Stimulated activated CD8-positive, alpha-beta memory T cell treated with anti-CD3 and anti-CD28 coated beads, Interleukin-2, amount 100 ng/mL, for 1 hour (primary cell): ENCODE results near the gene EHBP1L1.

ENCODE experiments used
- DNase-seq, 2 donors: peaks; one replicate each; pipeline ENCODE4 v3.0.0-alpha.2; 2020; ENCODE audit warnings: low read depth in 2 of 2

EHBP1L1 gene

DNA sequence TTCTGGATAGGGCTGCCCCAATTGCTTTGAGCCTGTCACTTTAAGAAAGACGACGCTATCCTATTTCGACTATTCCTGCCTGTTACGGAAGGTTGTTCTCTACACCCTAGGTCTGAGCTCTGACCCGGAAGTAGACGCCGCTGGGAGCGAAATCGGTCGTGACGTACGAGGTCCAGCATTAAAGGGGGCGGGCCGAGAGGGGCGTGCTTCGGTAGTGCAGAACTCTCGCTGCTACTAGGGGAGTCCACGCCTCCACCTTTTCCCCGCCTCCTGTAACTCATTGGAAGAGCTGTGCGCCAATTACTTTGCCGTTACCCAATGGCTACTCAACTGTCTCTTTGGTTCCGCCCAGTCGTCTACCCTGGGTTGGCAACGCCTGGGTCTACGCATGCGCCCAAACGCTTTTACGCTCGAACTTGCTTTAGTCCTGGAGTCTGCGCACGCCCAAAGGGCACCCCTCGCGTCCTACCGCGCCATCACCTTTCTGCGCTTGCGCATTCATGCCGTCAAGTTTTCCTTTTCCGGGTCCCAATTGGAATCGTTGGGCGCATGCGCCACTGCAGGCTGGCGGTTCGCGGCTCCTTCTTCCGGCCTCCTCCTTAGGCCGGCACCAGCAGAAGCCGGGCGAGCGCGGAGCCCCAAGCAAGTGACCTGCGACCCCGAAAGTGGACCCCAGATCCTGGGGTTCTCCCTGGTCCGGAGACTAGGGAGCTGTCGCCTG is 39.5 kb downstream of the EHBP1L1 start, which contains the start of gene PCNX3:
Gene PCNX3 (plus strand): TSS at position 548 of the 721 bp plus-strand sequence. CDS start 536 bp downstream, outside the sequence.
- peak; percentile 99 to 100 for DNase-seq

DNA sequence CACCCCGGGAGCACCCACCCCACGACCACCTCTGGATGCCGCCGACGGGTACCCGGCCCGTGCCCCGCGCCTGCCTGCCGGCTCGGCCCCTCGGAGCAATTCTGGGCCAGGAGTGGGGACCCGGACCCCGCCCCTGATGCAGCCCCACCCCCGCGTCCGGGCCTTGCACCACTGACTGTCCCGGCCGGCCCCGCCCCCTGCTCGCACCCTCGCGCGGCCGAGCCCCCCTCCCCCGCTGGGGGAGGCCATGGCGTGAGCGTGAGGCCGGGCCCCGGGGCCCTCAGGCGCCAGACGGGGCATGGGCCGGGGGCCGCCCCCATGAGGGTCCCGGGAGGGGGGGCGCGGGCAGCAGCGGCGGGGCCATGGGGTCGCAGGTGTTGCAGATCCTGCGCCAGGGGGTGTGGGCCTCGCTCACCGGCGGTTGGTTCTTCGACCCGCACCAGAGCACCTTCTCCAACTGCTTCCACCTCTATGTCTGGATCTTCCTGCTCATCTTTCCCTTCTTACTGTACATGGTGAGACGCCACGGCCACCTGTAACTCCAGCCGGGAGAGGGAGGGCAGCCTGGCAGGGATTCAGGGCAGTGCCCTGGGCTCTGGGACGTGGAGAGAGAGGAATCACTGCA is 40.2 kb downstream of the EHBP1L1 start:
- peak in 1 of 2 donors; percentile 21 for DNase-seq

DNA sequence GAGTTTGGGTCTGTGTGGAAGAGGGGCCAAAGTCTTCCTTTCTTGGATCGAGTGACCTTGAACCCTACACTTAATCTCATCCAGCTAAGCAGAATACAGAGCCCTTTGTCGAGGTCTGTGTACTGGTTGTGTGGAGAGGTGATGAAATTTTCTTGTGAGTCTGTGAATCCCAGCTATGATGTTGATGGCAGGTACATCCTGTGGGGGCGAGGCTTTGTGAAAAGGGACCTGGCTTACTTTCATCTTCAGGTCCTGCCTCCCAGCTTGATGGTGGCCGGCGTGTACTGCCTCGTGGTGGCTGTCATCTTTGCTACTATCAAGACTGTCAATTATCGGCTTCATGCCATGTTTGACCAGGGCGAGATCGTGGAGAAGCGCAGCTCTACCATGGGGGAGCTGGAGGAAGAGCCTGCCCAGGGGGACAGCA is 40.7 kb downstream of the EHBP1L1 start:
- DNase-seq, result no peak

DNA sequence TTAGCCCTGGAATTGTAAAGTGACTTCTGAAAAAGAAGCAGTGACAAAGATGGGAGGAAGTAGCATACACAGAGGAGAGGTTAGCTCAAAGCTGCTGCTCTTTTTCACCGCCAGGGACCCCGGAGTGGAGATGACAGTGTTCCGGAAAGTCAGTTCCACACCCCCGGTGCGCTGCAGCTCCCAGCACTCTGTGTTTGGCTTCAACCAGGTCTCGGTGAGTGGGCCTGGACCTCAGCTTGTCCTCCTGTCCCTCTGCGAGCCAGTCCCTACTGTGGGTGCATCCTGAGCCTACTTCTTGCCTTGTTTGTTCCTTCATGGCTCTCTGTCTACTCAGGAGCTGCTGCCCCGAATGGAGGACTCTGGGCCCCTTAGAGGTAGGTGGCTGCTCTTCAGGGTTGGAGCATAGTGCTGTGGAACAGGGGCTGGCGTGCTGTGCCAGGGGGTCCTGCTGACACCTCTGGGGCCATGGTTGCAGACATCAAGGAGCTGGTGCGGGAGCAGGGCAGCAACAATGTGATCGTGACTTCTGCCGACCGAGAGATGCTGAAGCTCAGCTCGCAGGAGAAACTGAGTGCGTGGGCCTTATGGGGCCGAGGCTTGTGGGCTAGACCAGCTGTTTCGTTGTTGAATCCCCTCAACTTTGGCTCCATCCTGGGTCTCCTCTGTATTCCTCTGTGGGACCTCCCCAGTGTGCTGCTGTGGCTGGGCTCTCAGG is 41.4 kb downstream of the EHBP1L1 start:
- DNase-seq, result no peak

GRCh38 chr11:65617990-65618751 is 42.3 kb downstream of the EHBP1L1 start:
- no peak for DNase-seq

DNA sequence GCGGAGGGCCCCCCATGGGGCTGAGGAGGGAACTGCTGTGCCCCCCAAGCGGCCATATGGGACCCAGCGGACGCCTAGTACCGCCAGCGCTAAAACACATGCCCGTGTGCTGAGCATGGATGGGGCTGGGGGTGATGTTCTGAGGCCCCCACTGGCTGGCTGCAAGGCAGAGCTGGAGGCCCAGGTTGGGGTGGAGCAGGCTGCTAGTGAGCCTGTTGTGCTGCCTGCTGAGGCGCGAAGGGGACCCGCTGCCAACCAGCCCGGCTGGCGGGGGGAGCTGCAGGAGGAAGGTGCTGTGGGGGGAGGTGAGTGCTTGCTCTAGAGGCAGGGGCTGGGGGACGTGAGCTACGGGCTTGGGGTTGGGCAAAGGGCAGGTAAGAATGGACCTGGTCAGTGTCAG is 42.9 kb downstream of the EHBP1L1 start:
- no peak for DNase-seq

GRCh38 chr11:65619281-65619928 is 43.6 kb downstream of the EHBP1L1 start:
- DNase-seq, result no peak

DNA sequence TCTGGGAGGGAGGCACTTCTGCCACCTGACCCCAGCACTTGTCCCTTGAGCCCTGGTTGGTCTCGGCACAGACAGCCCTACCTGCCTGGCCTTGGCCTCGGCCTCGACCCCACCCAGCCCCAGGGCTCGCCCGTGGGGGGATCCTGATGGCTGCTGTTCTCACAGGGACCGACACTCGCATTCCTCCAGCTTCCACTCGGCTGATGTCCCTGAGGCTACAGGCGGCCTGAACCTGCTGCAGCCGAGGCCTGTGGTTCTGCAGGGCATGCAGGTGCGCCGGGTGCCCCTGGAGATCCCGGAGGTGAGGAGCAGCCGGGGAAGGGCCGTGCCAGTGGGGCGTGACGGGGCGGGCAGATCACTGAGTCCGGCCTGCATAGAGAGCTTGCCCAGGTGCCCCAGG is 44.8 kb downstream of the EHBP1L1 start:
- DNase-seq, result no peak

DNA sequence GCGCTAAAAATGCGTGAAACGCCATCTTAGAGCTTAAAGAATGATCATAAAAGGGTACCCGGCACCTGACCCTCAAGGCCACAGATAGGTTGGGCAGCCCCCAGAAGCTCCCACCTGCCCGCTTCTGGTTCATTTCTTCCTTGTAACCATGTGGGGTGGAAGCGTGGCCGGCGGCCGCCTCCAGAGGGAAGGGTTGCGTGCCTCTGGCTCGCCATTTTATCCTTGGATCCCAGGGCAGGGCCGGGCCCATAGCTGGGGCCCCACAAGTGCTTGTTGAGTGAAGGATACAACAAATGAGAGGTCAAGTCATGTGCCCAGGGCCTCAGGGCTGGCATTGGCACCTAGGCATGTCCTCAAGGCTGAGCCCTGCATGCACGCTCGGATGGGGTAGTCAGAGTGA is 45.6 kb downstream of the EHBP1L1 start:
- DNase-seq, result no peak

DNA sequence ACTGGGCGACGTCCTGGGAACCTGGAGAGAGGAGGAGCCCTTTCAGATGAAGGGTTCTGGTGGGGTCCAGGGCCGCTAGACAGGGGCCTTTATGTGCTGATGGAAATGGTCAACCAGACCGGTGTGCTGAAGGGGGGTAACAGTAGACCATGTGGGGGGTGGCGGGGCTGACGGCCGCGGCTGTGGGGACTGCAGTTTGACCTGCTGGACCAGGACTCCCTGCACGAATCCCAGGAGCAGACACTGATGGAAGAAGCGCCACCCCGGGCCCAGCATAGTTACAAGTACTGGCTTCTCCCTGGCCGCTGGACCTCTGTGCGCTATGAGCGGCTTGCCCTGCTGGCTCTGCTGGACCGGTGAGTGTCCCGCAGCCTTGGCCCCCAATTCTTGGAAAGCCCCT is 46.2 kb downstream of the EHBP1L1 start:
- DNase-seq, result no peak

- DNase-seq, result no peak
These were observed 47.3 kb downstream of the EHBP1L1 start for GRCh38 chr11:65623177-65623576.

DNA sequence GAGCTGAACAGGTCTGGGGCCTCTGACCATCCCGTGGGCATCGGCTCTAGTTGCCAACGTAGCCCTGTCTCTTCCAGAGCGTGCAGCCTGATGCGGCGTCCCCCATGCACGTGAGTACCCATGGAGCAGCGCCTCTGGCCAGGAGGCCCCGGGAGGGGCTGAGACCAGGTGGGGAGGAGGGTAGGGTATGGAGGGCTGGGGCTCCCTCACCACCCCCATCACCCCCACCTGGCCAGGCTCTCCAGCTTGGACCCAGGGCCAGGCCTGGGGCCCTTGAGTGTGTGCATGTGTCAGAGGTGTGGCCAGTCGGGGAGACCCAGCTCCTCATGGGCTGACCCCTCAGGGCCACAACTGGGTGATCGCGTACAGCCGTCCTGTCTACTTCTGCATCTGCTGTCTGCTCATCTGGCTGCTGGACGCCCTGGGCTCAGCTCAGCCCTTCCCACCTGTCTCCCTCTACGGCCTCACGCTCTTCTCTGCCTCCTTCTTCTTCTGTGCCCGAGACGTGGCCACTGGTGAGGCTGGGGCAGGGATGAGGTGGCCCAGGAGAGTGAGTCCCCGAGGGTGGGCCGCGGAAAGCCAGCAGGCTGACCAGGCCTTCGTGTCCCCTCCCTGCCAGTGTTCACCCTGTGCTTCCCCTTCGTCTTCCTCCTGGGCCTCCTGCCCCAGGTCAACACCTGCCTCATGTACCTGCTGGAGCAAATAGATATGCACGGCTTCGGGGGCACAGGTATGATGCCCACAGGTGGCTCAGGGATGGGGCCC is 48.2 kb downstream of the EHBP1L1 start:
- no peak for DNase-seq

DNA sequence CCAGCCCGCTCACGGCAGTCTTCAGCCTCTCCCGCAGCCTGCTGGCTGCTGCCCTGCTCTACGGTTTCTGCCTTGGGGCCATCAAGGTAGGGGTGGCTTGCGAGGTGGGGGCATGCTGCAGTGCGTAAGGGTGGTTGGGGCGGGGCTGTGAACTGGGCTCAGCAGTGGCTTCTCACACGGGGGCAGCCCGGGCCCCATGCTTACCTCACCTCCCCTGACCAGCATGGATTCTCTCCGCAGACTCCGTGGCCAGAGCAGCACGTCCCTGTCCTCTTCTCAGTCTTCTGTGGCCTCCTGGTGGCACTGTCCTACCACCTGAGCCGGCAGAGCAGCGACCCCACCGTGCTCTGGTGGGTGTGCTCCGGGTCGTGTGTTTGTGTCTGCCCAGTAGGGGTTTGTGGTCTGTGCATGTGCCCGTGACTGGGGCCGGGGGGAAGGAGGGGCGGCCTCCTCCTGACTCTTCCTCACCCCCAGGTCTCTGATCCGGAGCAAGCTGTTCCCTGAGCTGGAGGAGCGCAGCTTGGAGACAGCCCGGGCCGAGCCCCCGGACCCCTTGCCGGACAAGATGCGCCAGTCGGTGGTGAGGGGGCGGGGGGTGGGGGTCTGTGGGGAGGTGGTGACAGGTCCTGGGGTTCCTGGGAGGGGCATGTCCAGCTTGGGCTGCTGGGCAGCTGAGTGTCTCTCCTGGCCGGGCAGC is 49.2 kb downstream of the EHBP1L1 start:
- no peak for DNase-seq

DNA sequence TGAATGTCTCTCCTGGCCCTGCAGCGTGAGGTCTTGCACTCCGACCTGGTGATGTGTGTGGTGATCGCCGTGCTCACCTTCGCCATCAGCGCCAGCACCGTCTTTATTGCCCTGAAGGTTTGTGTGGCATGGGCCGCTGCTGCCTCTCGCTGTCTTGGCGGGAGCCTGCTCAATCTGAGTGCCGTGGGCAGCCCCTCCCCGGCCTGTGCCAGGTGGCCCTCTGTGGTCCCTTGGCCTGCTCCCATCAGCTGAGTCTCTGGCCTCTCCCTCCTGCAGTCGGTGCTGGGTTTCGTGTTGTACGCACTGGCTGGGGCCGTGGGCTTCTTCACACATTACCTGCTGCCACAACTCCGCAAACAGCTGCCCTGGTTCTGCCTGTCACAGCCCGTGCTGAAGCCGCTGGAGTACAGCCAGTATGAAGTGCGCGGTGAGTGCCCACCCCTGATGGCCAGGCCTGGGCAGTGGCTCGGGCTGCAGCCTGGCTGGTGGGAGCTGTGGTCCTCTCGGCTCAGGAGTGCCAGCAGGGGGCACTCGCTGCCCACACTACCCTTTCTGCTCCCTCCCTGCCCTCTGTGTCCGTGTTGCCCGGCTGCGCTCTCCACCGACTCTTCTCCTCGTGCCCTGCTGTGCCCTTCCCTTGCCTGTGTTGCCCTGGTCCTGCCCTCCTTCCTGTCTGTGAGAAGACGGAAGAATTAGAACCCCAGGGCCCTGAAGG is 49.9 kb downstream of the EHBP1L1 start:
- DNase-seq, result peak in 1 of 2 donors; percentile 32

DNA sequence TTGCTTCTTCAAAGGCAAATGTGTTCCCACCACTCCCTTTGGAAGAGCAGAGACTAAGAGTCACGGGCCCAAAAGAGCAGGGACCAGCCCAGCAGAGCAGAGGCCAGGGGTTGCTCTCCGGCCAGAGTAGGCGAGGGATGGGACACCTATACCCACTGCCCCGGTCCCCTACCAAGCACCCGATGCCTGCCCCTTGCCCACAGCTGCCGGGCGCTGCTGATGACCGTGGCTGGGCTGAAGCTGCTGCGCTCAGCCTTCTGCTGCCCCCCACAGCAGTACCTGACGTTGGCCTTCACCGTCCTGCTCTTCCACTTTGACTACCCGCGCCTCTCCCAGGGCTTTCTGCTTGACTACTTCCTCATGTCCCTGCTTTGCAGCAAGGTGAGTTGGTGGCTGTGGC is 51.3 kb downstream of the EHBP1L1 start:
- no peak for DNase-seq

DNA sequence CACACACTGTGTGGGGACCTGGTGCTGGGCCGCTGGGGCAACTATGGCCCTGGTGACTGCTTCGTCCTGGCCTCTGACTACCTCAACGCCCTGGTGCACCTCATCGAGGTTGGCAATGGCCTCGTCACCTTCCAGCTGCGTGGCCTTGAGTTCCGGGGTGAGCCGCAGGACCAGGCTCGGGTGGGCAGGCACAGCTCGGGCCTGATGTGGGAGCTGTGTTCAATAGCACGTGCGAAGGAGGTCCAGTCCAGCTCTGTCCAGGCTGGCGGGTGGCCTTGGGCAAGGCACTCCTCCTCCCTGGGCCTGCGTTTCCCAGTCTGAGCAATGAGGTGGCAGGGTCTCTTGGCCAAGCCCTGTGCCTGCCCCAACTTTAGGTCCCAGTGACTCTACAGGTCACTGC is 53.7 kb downstream of the EHBP1L1 start:
- DNase-seq, result no peak

GRCh38 chr11:65630215-65630614 is 54.4 kb downstream of the EHBP1L1 start:
- DNase-seq, result no peak

- no peak for DNase-seq
These were observed 57.7 kb downstream of the EHBP1L1 start for GRCh38 chr11:65633390-65634108.

GRCh38 chr11:65634109-65634436 is 58.2 kb downstream of the EHBP1L1 start:
- DNase-seq, result no peak
